HepG2 (cell line): ENCODE measurements around the gene SEMA4F.

Source experiments
- DNMT1 ChIP-seq: sonication (generic); formaldehyde crosslinking; IDR thresholded peaks from 2 replicates; pipeline ENCODE4 v1.5.1; 2020; ENCODE audit warnings: mild to moderate bottlenecking, missing genetic modification reagents
- JUN ChIP-seq: sonication (generic); formaldehyde crosslinking; IDR thresholded peaks from 2 replicates; pipeline ENCODE4 v1.4.0; 2020; ENCODE audit warnings: mild to moderate bottlenecking, missing genetic modification reagents
- NFKB2 ChIP-seq: sonication (generic); formaldehyde crosslinking; IDR thresholded peaks from 2 replicates; pipeline ENCODE4 v1.4.0; 2020; ENCODE audit warnings: missing genetic modification reagents, borderline replicate concordance
- TAF1 ChIP-seq: sonication (generic); formaldehyde crosslinking; IDR thresholded peaks from 2 replicates; pipeline ENCODE4 v1.4.0; 2020; ENCODE audit warnings: missing genetic modification reagents
- ZNF274 ChIP-seq: sonication (generic); formaldehyde crosslinking; IDR thresholded peaks from 2 replicates; pipeline ENCODE4 v1.5.1; 2020; ENCODE audit warnings: mild to moderate bottlenecking, missing genetic modification reagents
- ZNF746 ChIP-seq: sonication (generic); formaldehyde crosslinking; IDR thresholded peaks from 2 replicates; pipeline ENCODE4 v1.8.0; 2022; ENCODE audit warnings: mild to moderate bottlenecking, missing genetic modification reagents
- TF ChIP-seq, protein P1 (sequence below): sonication (generic); formaldehyde crosslinking; IDR thresholded peaks from 2 replicates; pipeline ENCODE4 v1.5.0; 2020; ENCODE audit warnings: mild to moderate bottlenecking, missing genetic modification reagents, moderate library complexity

DNA sequence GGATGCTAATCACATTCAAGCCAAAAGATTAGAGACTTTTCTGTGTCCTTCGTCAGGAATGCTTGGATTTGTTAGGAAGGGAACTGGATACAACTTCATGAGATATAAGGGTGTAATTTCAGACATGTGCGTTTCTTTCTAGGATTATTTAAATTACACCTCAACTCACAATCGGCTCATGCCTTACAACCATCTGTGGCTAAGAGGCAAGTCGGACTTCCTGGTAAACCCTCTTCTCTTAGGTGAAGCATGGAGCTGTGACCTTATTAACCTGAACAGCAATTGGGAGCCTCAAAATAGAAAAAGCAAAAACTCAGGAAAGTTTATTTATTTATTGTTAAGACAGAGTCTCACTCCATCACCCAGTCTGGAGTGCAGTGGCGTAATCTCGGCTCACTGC, 61.8 kb downstream of the SEMA4F start:
- TF ChIP-seq ZNF274 (CRISPR knock-in tag) (no peak), TAF1 (CRISPR knock-in tag) (no peak), ZNF746 (CRISPR knock-in tag) (no peak), JUN (CRISPR knock-in tag) (no peak), DNMT1 (CRISPR knock-in tag) (no peak), NFKB2 (CRISPR knock-in tag) (no peak)
- TF ChIP-seq, protein P1, sequence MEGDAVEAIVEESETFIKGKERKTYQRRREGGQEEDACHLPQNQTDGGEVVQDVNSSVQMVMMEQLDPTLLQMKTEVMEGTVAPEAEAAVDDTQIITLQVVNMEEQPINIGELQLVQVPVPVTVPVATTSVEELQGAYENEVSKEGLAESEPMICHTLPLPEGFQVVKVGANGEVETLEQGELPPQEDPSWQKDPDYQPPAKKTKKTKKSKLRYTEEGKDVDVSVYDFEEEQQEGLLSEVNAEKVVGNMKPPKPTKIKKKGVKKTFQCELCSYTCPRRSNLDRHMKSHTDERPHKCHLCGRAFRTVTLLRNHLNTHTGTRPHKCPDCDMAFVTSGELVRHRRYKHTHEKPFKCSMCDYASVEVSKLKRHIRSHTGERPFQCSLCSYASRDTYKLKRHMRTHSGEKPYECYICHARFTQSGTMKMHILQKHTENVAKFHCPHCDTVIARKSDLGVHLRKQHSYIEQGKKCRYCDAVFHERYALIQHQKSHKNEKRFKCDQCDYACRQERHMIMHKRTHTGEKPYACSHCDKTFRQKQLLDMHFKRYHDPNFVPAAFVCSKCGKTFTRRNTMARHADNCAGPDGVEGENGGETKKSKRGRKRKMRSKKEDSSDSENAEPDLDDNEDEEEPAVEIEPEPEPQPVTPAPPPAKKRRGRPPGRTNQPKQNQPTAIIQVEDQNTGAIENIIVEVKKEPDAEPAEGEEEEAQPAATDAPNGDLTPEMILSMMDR (CRISPR knock-in tag) = no peak
